Ascending aorta (tissue), 2 donors: Measurements from ENCODE around the gene SAP130. TPM values are rescaled to one million over a fixed set of nuclear protein-coding genes. Genes with fewer than 3 reads are reported as not detected.

Experiments used
- DNase-seq, 2 donors: peaks; one replicate each; pipeline ENCODE4 v3.0.0-alpha.2; 2019; ENCODE audit warnings: low spot score in 2 of 2
- H3K27ac ChIP-seq, 2 donors: fragments of 200-600 bp; sonication (generic); one replicate each; pipeline ENCODE4 v1.5.1; 2016 to 2017; ENCODE audit warnings: mild to moderate bottlenecking in 1 of 2
- H3K27me3 ChIP-seq: fragments of 200-600 bp; sonication (generic); one replicate; pipeline ENCODE4 v1.5.1; 2017
- H3K36me3 ChIP-seq, 2 donors: fragments of 200-600 bp; sonication (generic); one replicate each; pipeline ENCODE4 v1.5.1; 2016
- H3K4me1 ChIP-seq, 2 donors: fragments of 200-600 bp; sonication (generic); one replicate each; pipeline ENCODE4 v1.5.1; 2016 to 2017; ENCODE audit warnings: mild to moderate bottlenecking in 1 of 2
- H3K4me3 ChIP-seq, 2 donors: fragments of 200-600 bp; sonication (generic); one replicate each; pipeline ENCODE4 v1.5.1; 2016 to 2017; ENCODE audit warnings: mild to moderate bottlenecking in 1 of 2
- H3K9me3 ChIP-seq, 2 donors: fragments of 200-600 bp; sonication (generic); one replicate each; pipeline ENCODE4 v1.5.1; 2016
- intact Hi-C: fragments of 100-400 bp; cut with DNase I; formaldehyde crosslinking; loops from one replicate; pipeline ENCODE4 v1.15.1; 2023
- total RNA-seq: library from RNA; depleted of rRNA; stranded (reverse); fragments of >200 nt; gene quantifications from one replicate; pipeline ENCODE4 v1.1.0, GENCODE V29; 2016
- TF ChIP-seq, protein P1 (sequence below), 3 experiments: fragments of 200-600 bp in 2 of 3; fragments of 450-650 bp in 1 of 3; sonication (generic) in 2 of 3; IDR thresholded peaks; one replicate each; pipeline ENCODE4 v1.5.1; 2016 to 2019; ENCODE audit warnings: antibody characterized with exemption in 3 of 3, mild to moderate bottlenecking in 1 of 3, moderate library complexity in 1 of 3

Gene SAP130
- total RNA-seq, 1 donor from 2014 or later, result 2.8 TPM

DNA sequence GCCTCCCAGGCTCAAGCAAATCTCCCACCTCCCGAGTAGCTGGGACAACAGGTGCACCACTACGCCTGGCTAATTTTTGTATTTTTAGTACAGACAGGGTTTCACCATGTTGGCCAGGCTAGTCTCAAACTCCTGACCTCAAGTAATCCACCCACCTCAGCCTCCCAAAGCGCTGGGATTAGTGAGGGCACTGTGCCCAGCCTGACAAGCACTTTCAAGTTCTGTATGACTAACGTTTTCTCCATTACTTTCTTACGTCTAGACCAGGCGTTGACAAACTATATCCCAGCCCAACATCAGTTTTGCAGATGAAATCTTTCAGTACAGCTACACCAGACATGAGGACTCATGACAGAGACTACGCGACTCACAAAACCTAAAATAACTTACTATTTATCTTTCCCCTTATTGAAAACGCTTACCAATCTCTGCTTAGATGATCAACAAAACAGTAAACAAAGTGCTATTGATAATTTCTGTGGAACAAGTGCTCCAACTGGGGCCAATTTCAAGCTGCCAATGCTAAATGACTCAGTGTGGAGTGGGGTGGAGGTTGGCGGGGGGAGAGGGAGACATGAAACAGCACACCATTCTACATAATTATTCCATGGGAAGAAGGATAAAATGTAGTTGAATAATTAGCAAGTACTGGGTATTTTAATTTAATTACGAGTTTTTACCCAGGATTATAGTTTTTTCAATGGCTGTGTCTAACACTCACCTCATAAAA lies 59.1 kb downstream of the SAP130 start:
- intact Hi-C loops, result no loop called here
- no peak for DNase-seq
- Histone ChIP-seq H3K4me3 (no peak overlapping the region), H3K4me1 (no peaks in the 10 kb centered on the region), H3K9me3 (no peaks in the 10 kb centered on the region), H3K27me3 (no peaks in the 10 kb centered on the region), H3K36me3 (peaks cover 32 to 49% of the 10 kb centered on the region in 2 donors), H3K27ac (no peak overlapping the region)
- TF ChIP-seq, protein P1, sequence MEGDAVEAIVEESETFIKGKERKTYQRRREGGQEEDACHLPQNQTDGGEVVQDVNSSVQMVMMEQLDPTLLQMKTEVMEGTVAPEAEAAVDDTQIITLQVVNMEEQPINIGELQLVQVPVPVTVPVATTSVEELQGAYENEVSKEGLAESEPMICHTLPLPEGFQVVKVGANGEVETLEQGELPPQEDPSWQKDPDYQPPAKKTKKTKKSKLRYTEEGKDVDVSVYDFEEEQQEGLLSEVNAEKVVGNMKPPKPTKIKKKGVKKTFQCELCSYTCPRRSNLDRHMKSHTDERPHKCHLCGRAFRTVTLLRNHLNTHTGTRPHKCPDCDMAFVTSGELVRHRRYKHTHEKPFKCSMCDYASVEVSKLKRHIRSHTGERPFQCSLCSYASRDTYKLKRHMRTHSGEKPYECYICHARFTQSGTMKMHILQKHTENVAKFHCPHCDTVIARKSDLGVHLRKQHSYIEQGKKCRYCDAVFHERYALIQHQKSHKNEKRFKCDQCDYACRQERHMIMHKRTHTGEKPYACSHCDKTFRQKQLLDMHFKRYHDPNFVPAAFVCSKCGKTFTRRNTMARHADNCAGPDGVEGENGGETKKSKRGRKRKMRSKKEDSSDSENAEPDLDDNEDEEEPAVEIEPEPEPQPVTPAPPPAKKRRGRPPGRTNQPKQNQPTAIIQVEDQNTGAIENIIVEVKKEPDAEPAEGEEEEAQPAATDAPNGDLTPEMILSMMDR (IDR thresholded peaks at IDR 0.05), result no peak

DNA sequence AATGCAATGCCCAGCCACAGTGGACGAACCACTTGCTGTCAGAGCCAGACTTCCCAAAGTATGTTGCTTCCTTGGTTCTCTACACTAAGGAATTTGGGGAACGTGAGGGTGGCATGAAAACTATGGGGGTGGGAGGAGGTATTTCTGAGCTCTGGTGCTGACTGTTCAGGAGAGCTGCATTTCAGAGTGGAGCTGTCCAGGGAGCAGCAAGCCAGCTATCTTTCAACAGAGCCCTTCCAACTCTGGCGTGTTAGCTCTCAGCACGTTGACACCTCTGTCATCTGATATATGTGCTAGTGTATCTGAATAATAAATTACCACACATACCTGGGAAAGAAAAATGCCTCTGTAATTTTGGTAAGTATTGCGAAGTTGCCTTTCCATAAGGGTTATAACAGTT lies 66.1 kb downstream of the SAP130 start:
- Histone ChIP-seq H3K4me1 (no peaks in the 10 kb centered on the region), H3K27ac (no peak overlapping the region), H3K36me3 (peaks cover 30 to 48% of the 10 kb centered on the region in 2 donors), H3K4me3 (no peak overlapping the region), H3K9me3 (no peaks in the 10 kb centered on the region), H3K27me3 (no peaks in the 10 kb centered on the region)
- TF ChIP-seq, protein P1 (IDR thresholded peaks at IDR 0.05), result no peak
- DNase-seq, result no peak
- intact Hi-C loops, result no loop called here

DNA sequence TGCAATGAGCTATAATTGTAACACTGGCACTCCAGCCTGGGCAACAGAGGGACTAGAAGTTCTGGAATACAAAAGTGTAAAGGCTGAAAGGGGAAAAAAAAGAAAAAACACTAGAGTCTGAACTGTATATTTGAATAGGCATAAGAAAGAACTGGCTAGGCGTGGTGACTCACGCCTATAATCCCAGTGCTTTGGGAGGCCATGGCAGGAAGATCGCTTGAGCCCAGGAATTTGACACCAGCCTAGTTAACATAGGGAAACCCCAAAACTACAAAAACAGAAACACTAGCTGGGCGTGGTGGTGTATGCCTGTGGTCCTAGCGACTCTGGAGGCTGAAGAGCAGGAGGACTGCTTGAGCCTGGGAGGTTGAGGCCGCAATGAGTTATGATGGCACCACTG lies 70.6 kb downstream of the SAP130 start:
- H3K27me3 ChIP-seq, result no peaks in the 10 kb centered on the region
- intact Hi-C loops, result no loop called here
- peaks cover 27 to 49% of the 10 kb centered on the region in 2 donors for H3K36me3 ChIP-seq
- no peaks in the 10 kb centered on the region for H3K9me3 ChIP-seq
- TF ChIP-seq, protein P1 (IDR thresholded peaks at IDR 0.05), result no peak
- H3K4me3 ChIP-seq, result no peak overlapping the region
- H3K27ac ChIP-seq, result no peak overlapping the region
- H3K4me1 ChIP-seq, result peaks cover 0 to 18% of the 10 kb centered on the region in 2 donors
- no peak for DNase-seq

DNA sequence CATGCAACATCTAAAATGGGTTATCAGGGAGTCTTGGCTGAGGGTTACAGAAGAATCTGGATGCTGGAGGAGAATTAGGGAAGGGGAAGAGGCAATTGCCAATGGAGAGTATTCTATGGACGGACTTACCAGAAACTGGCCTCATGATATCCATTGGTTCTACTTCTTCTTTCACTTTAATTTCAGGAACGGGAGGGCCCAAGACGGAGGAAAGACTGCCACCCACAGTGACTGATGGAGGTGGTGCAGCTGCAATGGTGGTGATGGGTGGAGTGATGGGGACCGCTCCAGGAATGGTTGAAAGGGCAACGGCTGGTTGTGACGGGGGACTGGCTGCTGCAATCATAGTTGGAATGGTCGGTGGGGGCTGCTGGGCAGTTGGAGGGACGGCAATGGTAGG lies 73.0 kb downstream of the SAP130 start:
- H3K27ac ChIP-seq, result no peak overlapping the region
- peaks cover 0 to 18% of the 10 kb centered on the region in 2 donors for H3K4me1 ChIP-seq
- no peaks in the 10 kb centered on the region for H3K27me3 ChIP-seq
- TF ChIP-seq, protein P1 (IDR thresholded peaks at IDR 0.05), result no peak
- no peak overlapping the region for H3K4me3 ChIP-seq
- H3K9me3 ChIP-seq, result no peaks in the 10 kb centered on the region
- H3K36me3 ChIP-seq, result peaks cover 29 to 44% of the 10 kb centered on the region in 2 donors
- no peak for DNase-seq
- intact Hi-C loops, result no loop called here

DNA sequence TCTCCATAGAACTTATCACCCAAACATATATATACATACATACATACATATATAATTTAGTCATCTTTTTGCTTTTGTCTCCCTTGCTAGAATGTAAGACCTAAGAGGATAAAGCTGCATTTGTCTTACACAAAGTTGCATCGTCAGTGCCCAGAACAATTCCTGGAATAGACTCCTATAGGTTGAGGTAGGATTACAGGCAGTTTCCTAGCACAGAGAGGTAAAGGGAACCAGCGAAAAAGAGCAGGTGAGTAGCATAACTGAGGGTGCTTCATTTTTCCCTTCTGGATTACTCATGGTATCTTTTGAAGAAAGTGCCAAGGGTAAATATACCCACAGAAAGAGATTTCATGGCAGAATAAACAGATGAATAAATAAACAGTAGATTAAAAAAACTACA lies 74.0 kb downstream of the SAP130 start:
- Histone ChIP-seq H3K4me3 (peak overlapping the region in 1 of 2 donors; percentile 29), H3K27ac (peak overlapping the region; percentile 66 to 71), H3K27me3 (no peaks in the 10 kb centered on the region), H3K4me1 (peaks cover 0 to 18% of the 10 kb centered on the region in 2 donors), H3K9me3 (no peaks in the 10 kb centered on the region), H3K36me3 (peaks cover 35 to 44% of the 10 kb centered on the region in 2 donors)
- no peak for DNase-seq
- intact Hi-C loops, result no loop called here
- TF ChIP-seq, protein P1 (IDR thresholded peaks at IDR 0.05), result no peak
